IMR-90 (cell line): ENCODE results near the gene ITGA3. TPM values are rescaled to one million over a fixed set of nuclear protein-coding genes. Genes with fewer than 3 reads are reported as not detected.

ENCODE experiments used
- ATAC-seq: fragments of 200-7000 bp; cut with Tn5 transposase; 2 replicates; pipeline ENCODE4 v1.9.1; 2020; ENCODE audit warnings: low read depth, mild to moderate bottlenecking, moderate library complexity
- BruUV-seq: library from RNA; stranded (reverse); fragments of 400-500 nt; replicated peaks from 2 replicates; lab custom pipeline; 2021; lab: Mats Ljungman, UMichigan
- CTCF ChIA-PET: fragments of 300-600 bp; formaldehyde crosslinking; extraction: SDS; loops from one replicate; lab custom pipeline; 2021; ENCODE audit warnings: antibody characterized with exemption; lab: Yijun Ruan, JAX
- POLR2A ChIA-PET: fragments of 300-600 bp; sonication (Branson Sonifier 250); formaldehyde crosslinking; loops from one replicate; lab custom pipeline; 2022; ENCODE audit warnings: antibody characterized with exemption; ENCODE audit not compliant: unreplicated experiment; lab: Charles Lee
- DNase-seq: peaks from one replicate; pipeline ENCODE4 v3.0.0; 2013
- H2AFZ ChIP-seq: replicated peaks from 2 replicates; pipeline ENCODE3; 2013; ENCODE audit warnings: low read length, mild to moderate bottlenecking; ENCODE audit not compliant: poor library complexity
- H2AK5ac ChIP-seq: 2 replicates; pipeline ENCODE4 v1.6.1; 2013; ENCODE audit warnings: low read depth, low read length, inconsistent platforms
- H2AK9ac ChIP-seq: replicated peaks from 2 replicates; pipeline ENCODE3; 2013; ENCODE audit warnings: mild to moderate bottlenecking, low read depth, low read length, moderate library complexity; ENCODE audit not compliant: poor library complexity
- H2BK120ac ChIP-seq: 2 replicates; pipeline ENCODE4 v1.6.1; 2013; ENCODE audit warnings: low read depth, low read length, inconsistent platforms
- H2BK15ac ChIP-seq: 3 replicates; pipeline ENCODE4 v1.6.1; 2013; ENCODE audit warnings: low read depth, low read length, inconsistent platforms
- H2BK20ac ChIP-seq: 2 replicates; pipeline ENCODE4 v1.6.1; 2013; ENCODE audit warnings: low read depth, mild to moderate bottlenecking, inconsistent platforms, low read length, moderate library complexity
- H2BK5ac ChIP-seq: 2 replicates; pipeline ENCODE4 v1.6.1; 2013; ENCODE audit warnings: mild to moderate bottlenecking, low read depth, low read length, inconsistent platforms; ENCODE audit not compliant: poor library complexity, severe bottlenecking
- H3K14ac ChIP-seq: replicated peaks from 2 replicates; pipeline ENCODE4 v1.6.1; 2013; ENCODE audit warnings: low read depth, low read length, inconsistent platforms
- H3K18ac ChIP-seq: 2 replicates; pipeline ENCODE4 v1.6.1; 2013; ENCODE audit warnings: low read depth, low read length, control low read depth
- H3K23ac ChIP-seq: 2 replicates; pipeline ENCODE4 v1.6.1; 2013; ENCODE audit warnings: low read depth, low read length, inconsistent platforms
- H3K27ac ChIP-seq: 2 replicates; pipeline ENCODE4 v1.5.1; 2013; ENCODE audit warnings: mild to moderate bottlenecking, control low read depth, low read length; ENCODE audit not compliant: insufficient read depth
- H3K27me3 ChIP-seq: 2 replicates; pipeline ENCODE4 v1.6.1; 2013; ENCODE audit warnings: low read length; ENCODE audit not compliant: control insufficient read depth, insufficient read depth
- H3K36me3 ChIP-seq: 2 replicates; pipeline ENCODE4 v1.6.1; 2013; ENCODE audit warnings: low read length, mixed read lengths; ENCODE audit not compliant: control insufficient read depth, insufficient read depth
- H3K4ac ChIP-seq: 2 replicates; pipeline ENCODE4 v1.6.1; 2013; ENCODE audit warnings: low read depth, low read length, inconsistent platforms
- H3K4me1 ChIP-seq: 2 replicates; pipeline ENCODE4 v1.6.1; 2013; ENCODE audit warnings: low read length, mixed read lengths; ENCODE audit not compliant: control insufficient read depth, insufficient read depth
- H3K4me2 ChIP-seq: 2 replicates; pipeline ENCODE4 v1.6.1; 2013; ENCODE audit warnings: low read depth, mild to moderate bottlenecking, control low read depth, low read length, moderate library complexity
- H3K4me3 ChIP-seq: 2 replicates; pipeline ENCODE4 v1.5.1; 2013; ENCODE audit warnings: low read depth, mild to moderate bottlenecking, control low read depth, low read length, moderate library complexity; ENCODE audit not compliant: insufficient read depth
- H3K56ac ChIP-seq: 2 replicates; pipeline ENCODE4 v1.6.1; 2013; ENCODE audit warnings: low read length, inconsistent platforms; ENCODE audit not compliant: insufficient read depth; ENCODE audit errors: extremely low read depth
- H3K79me1 ChIP-seq, 2 experiments: 2 replicates each; pipeline ENCODE4 v1.6.1; 2013; ENCODE audit warnings: low read length in 2 of 2, inconsistent platforms in 1 of 2, low read depth in 1 of 2
- H3K9ac ChIP-seq: 2 replicates; pipeline ENCODE4 v1.6.1; 2013; ENCODE audit warnings: low read depth, low read length, control low read depth
- H3K9me1 ChIP-seq: 2 replicates; pipeline ENCODE4 v1.6.1; 2013; ENCODE audit warnings: low read length, inconsistent platforms; ENCODE audit not compliant: insufficient read depth
- H3K9me3 ChIP-seq: 2 replicates; pipeline ENCODE4 v1.6.1; 2013; ENCODE audit warnings: low read length; ENCODE audit not compliant: control insufficient read depth, insufficient read depth
- H4K20me1 ChIP-seq: 2 replicates; pipeline ENCODE4 v1.6.1; 2013; ENCODE audit warnings: low read length, inconsistent platforms; ENCODE audit not compliant: insufficient read depth
- H4K5ac ChIP-seq: 2 replicates; pipeline ENCODE4 v1.6.1; 2013; ENCODE audit warnings: mild to moderate bottlenecking, low read depth, low read length, control low read depth
- H4K8ac ChIP-seq, 2 experiments: 2 replicates each; pipeline ENCODE4 v1.6.1; 2013; ENCODE audit warnings: low read depth in 2 of 2, low read length in 2 of 2, control low read depth in 1 of 2, inconsistent platforms in 1 of 2
- H4K91ac ChIP-seq: 2 replicates; pipeline ENCODE4 v1.6.1; 2013; ENCODE audit warnings: low read depth, low read length, inconsistent platforms; ENCODE audit not compliant: insufficient read depth
- BHLHE40 ChIP-seq: fragments of 150-350 bp; IDR thresholded peaks from 2 replicates; pipeline ENCODE4 v1.6.1; 2016; ENCODE audit warnings: mild to moderate bottlenecking, low read depth, low read length
- CEBPB ChIP-seq: IDR thresholded peaks from 2 replicates; pipeline ENCODE4 v1.6.1; 2012; ENCODE audit warnings: low read depth, low read length, improper control_type of control experiment
- CHD1 ChIP-seq: IDR thresholded peaks from 2 replicates; pipeline ENCODE4 v1.6.1; 2012; ENCODE audit warnings: low read depth, low read length, improper control_type of control experiment
- CTCF ChIP-seq: conservative IDR thresholded peaks from 2 replicates; pipeline ENCODE4 v1.5.1; 2012; ENCODE audit warnings: mild to moderate bottlenecking, low read depth, low read length, improper control_type of control experiment
- ELK1 ChIP-seq: fragments of 150-350 bp; IDR thresholded peaks from 2 replicates; pipeline ENCODE4 v1.6.1; 2016; ENCODE audit warnings: low read depth, mild to moderate bottlenecking, low read length, moderate library complexity, borderline replicate concordance
- FOS ChIP-seq: fragments of 150-350 bp; IDR thresholded peaks from 2 replicates; pipeline ENCODE4 v1.6.1; 2016; ENCODE audit warnings: low read depth, low read length
- MAFK ChIP-seq: IDR thresholded peaks from 2 replicates; pipeline ENCODE4 v1.6.1; 2012; ENCODE audit warnings: low read depth, low read length, improper control_type of control experiment
- MAZ ChIP-seq: IDR thresholded peaks from 2 replicates; pipeline ENCODE4 v1.6.1; 2012; ENCODE audit warnings: low read depth, mild to moderate bottlenecking, low read length, improper control_type of control experiment, moderate library complexity, borderline replicate concordance
- MXI1 ChIP-seq: IDR thresholded peaks from 2 replicates; pipeline ENCODE4 v1.6.1; 2012; ENCODE audit warnings: low read depth, mild to moderate bottlenecking, low read length, moderate library complexity, borderline replicate concordance
- NFE2L2 ChIP-seq: fragments of 150-350 bp; IDR thresholded peaks from 2 replicates; pipeline ENCODE4 v1.6.1; 2016; ENCODE audit warnings: low read depth, mild to moderate bottlenecking, low read length
- POLR2A ChIP-seq: IDR thresholded peaks from 2 replicates; pipeline ENCODE4 v1.6.1; 2012; ENCODE audit warnings: mild to moderate bottlenecking, low read depth, low read length
- RAD21 ChIP-seq: IDR thresholded peaks from 2 replicates; pipeline ENCODE4 v1.6.1; 2012; ENCODE audit warnings: low read length, improper control_type of control experiment
- RCOR1 ChIP-seq: IDR thresholded peaks from 2 replicates; pipeline ENCODE4 v1.6.1; 2012; ENCODE audit warnings: mild to moderate bottlenecking, low read length, improper control_type of control experiment; ENCODE audit not compliant: insufficient replicate concordance
- SMC3 ChIP-seq: fragments of 150-350 bp; IDR thresholded peaks from 2 replicates; pipeline ENCODE4 v1.6.1; 2016; ENCODE audit warnings: low read depth, mild to moderate bottlenecking, antibody characterized with exemption, low read length, moderate library complexity
- WGBS, 2 experiments: methylation state at CpG; one replicate each; pipeline versions ENCODE4 v1.1.5 to v1.1.7; 2013; ENCODE audit warnings: missing lambda C conversion rate in 2 of 2; ENCODE audit not compliant: insufficient read length in 1 of 2; ENCODE audit errors: extremely low coverage in 2 of 2; 5-methylcytosine and 5-hydroxymethylcytosine counted together
- dilution Hi-C: fragments of 300-500 bp; cut with HindIII; formaldehyde crosslinking; loops from one replicate; pipeline ENCODE4 v1.14.3; 2018; ENCODE audit warnings: low sequenced_read_pairs; ENCODE audit not compliant: unreplicated experiment
- in situ Hi-C: fragments of 300-500 bp; cut with MboI; formaldehyde crosslinking; loops from 3 replicates; pipeline ENCODE4 v1.14.3; 2019; ENCODE audit warnings: low sequenced_read_pairs, inconsistent platforms, mixed read lengths
- intact Hi-C: fragments of 100-400 bp; cut with micrococcal nuclease; formaldehyde crosslinking; loops from 2 replicates; pipeline ENCODE4 v1.10.0; 2022
- polyA plus RNA-seq, 3 experiments: library from polyadenylated mRNA; depleted of rRNA; stranded (reverse); fragments of >200 nt; gene quantifications; 2 replicates each; pipeline ENCODE4 v1.2.3, GENCODE V29; 2012; ENCODE audit warnings: low replicate concordance in 1 of 3
- total RNA-seq: library from RNA; depleted of rRNA; stranded (reverse); fragments of >200 nt; gene quantifications from 2 replicates; pipeline ENCODE4 v1.2.3, GENCODE V29; 2012
- TF ChIP-seq, protein P1 (sequence below): fragments of 150-350 bp; IDR thresholded peaks from 2 replicates; pipeline ENCODE4 v1.6.1; 2017; ENCODE audit warnings: mild to moderate bottlenecking, antibody characterized with exemption, low read length, low read depth

Gene ITGA3
- total and polyA plus RNA-seq, 2 of the 4 experiments (the other 2 are of a cell fraction), result 78.0 to 202 TPM

DNA sequence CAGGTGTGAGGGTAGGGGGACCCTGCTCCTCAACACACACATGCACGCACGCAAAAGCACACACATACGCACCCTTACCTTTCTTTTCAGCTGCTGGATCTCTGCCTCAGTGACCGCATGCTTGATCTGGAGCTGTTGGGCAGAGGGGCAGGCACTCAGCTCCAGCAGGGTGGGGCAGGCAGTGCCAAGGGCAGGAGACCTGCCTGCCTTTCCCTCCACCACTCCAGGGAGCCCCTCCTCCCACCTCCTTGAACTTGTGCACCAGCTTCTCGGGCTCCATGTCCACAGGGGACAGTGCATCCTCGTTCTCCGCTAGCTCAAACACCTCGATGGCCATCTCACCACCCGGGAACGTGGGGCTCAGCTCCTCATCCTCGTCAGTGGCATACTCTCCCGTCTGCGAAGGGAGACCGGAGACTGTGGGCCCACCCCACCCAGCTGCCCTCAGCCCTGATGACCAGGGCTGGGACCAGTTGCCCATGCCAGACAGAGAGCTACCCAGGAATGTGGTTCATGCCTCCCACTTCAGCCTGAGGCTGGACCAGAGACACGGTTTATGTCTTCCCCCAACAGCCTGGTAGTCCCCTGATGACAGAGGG, 83.4 kb downstream of the ITGA3 start:
- Histone ChIP-seq H3K4me2 (no peak overlapping the region), H3K14ac (no peak overlapping the region), H3K9me3 (no peaks in the 10 kb centered on the region), H3K9me1 (peaks cover 1% of the 10 kb centered on the region; the same call in 1 of the 2 replicates), H2BK5ac (no peak overlapping the region), H2BK120ac (no peak overlapping the region), H4K5ac (no peak overlapping the region), H2BK20ac (no peak overlapping the region), H3K36me3 (peaks cover 92% of the 10 kb centered on the region), H2BK15ac (no peak overlapping the region), H3K4me3 (no peak overlapping the region), H2AK9ac (peak overlapping the region; percentile 46), H3K27ac (no peak overlapping the region), H4K8ac (no peak overlapping the region), H4K91ac (no peak overlapping the region), H3K4me1 (peaks cover 2% of the 10 kb centered on the region; the same call in 1 of the 2 replicates), H3K23ac (no peak overlapping the region), H4K20me1 (peaks cover 69% of the 10 kb centered on the region), H3K27me3 (no peaks in the 10 kb centered on the region), H3K56ac (no peak overlapping the region), H3K18ac (no peak overlapping the region), H2AFZ (peak overlapping the region; percentile 41), H3K79me1 (peaks cover 32 to 80% of the 10 kb centered on the region in 2 experiments), H2AK5ac (no peak overlapping the region; the same call in 1 of the 2 replicates), H3K9ac (no peak overlapping the region), H3K4ac (no peak overlapping the region)
- intact Hi-C loops (no loop called here), in situ Hi-C loops (no loop called here), dilution Hi-C loops (no loop called here)
- WGBS, 2 experiments, result 98% methylated on average over 11 of the region's 15 CpGs; no CpG with 5 or more reads in 1 of the 2 experiments
- ATAC-seq (no peak), DNase-seq (no peak)
- no TSS peak for BruUV-seq
- ChIA-PET POLR2A (no interaction called here), CTCF (interaction anchor here (0.7 to 1.7 kb wide), 6 partner anchors 10 to 153 kb away, joined by 3 to 5 read pairs (median 3); no protein-coding TSS in a partner anchor)
- TF ChIP-seq MAZ, result no peak
- no peak for TF ChIP-seq MAFK
- no peak for TF ChIP-seq RCOR1
- no peak for TF ChIP-seq ELK1
- TF ChIP-seq RAD21, result no peak
- no peak for TF ChIP-seq CHD1
- TF ChIP-seq CEBPB, result no peak
- no peak for TF ChIP-seq POLR2A
- TF ChIP-seq, protein P1, sequence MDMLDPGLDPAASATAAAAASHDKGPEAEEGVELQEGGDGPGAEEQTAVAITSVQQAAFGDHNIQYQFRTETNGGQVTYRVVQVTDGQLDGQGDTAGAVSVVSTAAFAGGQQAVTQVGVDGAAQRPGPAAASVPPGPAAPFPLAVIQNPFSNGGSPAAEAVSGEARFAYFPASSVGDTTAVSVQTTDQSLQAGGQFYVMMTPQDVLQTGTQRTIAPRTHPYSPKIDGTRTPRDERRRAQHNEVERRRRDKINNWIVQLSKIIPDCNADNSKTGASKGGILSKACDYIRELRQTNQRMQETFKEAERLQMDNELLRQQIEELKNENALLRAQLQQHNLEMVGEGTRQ, result no peak
- TF ChIP-seq FOS, result no peak
- no peak for TF ChIP-seq BHLHE40
- TF ChIP-seq CTCF, result no peak
- TF ChIP-seq NFE2L2, result no peak
- TF ChIP-seq MXI1, result no peak
- TF ChIP-seq SMC3, result no peak
